Measurements from ENCODE around the gene FDXR.
"Not testable (repeated sequence)": the region's sequence is repeated elsewhere in the genome, so short reads cannot be mapped to it uniquely, and the experiment has no call there.

Gene FDXR, protein sequence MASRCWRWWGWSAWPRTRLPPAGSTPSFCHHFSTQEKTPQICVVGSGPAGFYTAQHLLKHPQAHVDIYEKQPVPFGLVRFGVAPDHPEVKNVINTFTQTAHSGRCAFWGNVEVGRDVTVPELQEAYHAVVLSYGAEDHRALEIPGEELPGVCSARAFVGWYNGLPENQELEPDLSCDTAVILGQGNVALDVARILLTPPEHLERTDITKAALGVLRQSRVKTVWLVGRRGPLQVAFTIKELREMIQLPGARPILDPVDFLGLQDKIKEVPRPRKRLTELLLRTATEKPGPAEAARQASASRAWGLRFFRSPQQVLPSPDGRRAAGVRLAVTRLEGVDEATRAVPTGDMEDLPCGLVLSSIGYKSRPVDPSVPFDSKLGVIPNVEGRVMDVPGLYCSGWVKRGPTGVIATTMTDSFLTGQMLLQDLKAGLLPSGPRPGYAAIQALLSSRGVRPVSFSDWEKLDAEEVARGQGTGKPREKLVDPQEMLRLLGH

DNA sequence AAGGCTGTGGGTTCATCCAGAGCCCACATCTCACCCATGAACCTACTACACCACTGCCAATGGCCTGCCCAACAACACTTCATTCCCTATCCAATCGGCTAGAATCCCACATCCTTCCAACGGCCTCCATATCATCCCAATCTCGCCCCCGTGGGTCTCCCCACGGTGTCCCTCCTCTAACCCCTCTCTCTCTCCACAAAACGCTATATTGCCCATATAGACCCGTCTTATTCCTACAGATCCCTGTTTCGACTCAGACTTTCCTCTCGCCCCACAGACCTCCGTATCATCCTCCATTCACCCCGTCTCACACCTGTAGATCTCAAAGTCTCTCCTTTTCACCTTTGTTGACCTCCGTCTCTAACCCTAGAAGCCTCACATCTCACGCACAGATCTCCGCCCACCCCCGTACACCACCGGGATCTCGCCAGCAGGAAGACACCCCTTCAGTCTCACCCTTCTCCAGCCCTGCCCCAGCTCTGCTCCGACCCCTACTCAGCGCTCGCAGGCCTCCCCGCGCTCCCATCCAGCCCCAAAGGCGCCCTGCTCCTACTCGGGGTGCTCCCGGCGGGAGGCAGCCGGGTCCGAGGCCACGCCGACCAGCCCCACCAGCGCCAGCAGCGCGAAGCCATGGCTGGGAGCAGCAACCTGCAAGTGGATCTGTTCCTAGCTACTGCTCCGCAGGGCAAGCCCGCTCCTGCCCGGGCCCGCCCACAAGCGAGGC, at the start of gene FDXR:
FDXR (minus strand) TSS at position 682 of the 724 bp plus-strand sequence; CDS start at position 632, 50 bp downstream.
- DNase-seq (ENCODE audit: insufficient read length, low spot score) = no peak
- FAIRE-seq = no peak

DNA sequence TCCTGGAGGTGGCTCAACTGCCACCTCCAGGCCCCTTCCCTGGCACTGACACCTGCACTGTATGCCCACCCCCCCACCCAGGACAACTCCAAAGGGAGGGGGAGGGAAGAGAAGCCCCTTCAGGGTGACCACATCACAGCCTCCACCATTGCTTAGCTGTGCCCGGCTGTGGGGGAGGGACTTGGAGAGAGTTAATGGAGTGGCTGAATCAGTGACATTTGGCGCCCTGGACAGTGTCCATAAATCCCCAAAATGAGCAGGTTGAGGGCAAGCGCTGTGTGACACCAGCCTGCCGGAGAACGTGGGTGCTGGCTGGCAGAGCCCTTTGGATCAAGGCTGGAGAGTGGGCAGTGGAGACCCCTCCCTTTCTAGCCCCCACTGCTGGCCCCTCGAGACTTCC, 49.4 kb upstream of the FDXR start:
- no peak for DNase-seq (ENCODE audit: insufficient read length, low spot score)
- no peak for FAIRE-seq

DNA sequence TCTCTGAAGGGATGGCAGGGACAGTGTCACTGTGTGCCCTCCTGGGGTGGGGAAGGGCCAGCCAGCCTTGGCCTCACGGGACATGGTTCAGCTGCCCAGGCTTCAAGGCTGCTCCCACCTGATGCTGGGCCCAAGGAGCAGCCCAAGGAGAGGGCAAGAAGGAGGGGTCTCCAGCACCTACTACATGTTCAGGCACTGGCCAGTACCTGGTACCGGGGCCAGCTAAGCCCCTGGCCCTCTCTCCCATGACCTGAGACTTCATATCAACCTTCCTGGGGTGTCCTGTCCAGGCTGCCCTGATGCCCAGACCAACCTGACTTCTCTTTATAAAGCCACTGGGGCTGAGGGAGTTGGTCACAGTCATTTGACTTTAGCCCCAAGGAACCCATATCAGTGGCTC, 49.0 kb upstream of the FDXR start:
- DNase-seq (ENCODE audit: insufficient read length, low spot score) (no peak), FAIRE-seq (no peak)

DNA sequence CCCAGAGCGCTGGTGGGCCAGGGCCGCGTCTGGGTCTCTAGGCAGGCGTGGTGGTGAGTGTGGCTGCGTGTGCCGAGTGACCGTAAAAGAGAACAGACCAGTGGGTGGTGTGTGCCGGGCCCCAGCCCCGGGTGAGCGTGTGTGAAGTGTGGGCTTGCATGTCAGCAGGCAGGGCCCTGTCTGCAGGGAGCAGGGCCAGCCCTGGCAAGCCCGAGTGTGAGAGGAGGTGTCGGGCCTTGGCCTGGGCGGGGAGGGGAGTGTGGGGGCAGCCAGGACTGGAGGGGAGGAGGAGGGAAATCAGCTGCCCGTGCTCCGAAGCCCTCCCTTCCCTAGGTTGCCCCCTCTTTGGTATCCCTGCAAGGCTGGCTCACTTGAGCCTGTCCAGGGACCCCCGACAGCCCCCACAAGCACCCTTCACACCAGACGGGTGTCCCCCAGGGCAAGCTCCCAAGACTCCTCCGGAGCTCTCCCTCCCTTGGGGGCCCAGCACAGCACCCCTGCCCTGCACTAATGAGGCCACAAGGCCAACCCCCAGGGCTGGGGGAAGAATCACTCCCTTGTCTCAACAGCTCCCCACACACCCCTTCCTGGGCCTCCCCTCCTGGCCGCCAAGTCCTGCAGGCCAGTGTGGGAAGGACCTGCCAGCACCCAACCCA, 48.4 kb upstream of the FDXR start:
- FAIRE-seq (no peak), DNase-seq (ENCODE audit: insufficient read length, low spot score) (no peak)

DNA sequence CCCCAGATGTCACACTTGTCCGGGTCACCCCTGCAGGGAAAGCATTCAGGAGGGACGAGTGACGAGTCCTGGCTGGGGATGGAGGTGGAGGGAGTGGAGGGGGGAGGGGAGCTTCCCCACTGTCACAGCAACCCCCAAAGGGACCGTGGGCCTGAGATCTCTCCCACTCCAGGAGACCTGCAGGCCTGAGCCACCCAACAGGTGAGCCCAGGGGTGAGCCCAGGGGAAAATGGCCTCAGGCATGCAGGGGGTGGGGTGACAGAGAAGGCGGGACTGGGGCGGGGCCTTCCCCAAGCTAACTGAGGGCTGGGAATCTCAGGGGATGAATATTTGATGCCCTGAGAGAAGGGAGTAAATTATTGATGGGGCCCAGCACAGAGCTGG, 47.8 kb upstream of the FDXR start:
- DNase-seq (ENCODE audit: insufficient read length, low spot score) (no peak), FAIRE-seq (no peak)

DNA sequence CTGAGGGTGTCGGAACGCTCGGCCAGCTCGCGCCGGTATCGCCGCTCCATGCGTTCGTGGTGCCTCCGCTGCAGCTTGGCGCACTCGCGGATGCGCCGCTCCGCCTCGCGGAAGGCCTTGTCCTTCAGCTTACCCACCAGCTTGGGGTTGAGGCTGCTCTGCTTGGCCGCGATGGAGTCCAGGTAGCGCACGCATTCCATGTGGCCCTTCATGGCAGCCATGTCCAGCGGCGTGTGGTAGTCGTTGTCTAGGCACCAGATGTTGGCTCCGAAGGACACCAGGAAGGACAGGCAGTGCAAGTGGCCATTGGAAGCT, 47.5 kb upstream of the FDXR start:
- DNase-seq (ENCODE audit: insufficient read length, low spot score) (no peak), FAIRE-seq (no peak)

DNA sequence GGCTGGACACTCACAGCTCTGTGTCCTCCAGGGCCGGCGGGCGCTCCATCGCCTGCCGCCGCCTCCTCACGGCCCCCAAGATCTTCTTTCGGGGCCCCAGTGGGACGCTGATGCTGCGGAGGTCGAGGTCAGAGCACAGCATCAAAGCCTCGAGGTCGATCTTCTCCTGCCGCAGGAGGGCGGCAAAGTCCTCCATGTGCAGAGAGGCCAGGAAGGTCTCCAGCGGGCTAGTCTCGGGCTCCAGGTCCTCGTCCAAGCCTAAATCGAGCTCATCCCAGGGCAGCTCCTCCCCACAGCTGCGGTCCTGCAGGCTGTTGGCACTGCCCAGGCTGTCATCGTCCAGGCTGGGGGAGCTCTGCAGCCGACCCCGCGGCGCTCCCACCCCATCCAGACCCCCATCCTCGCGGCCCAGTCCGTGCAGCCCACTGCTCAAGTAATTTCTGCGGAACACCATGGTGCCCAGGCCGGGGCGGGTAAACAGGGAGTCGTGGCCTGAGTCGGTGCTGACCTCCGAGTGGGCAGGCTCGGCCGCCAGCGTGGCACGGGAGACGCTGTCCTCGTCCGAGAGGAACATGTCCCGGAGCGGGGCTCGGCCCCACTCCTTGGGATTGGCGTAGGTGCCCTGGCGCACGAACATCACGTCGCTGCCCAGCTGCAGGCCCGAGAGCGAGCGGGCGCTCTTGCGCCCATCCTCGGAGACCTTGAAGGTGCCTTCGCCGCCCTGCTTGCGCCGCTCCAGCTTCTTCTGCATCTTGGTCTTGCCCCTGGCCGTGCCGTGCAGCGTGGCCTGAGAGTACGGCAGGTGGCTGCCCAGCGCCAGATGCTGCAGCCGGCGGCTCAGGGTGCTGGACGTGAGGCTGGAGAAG, 46.9 kb upstream of the FDXR start:
- no peak for FAIRE-seq
- no peak for DNase-seq (ENCODE audit: insufficient read length, low spot score)

DNA sequence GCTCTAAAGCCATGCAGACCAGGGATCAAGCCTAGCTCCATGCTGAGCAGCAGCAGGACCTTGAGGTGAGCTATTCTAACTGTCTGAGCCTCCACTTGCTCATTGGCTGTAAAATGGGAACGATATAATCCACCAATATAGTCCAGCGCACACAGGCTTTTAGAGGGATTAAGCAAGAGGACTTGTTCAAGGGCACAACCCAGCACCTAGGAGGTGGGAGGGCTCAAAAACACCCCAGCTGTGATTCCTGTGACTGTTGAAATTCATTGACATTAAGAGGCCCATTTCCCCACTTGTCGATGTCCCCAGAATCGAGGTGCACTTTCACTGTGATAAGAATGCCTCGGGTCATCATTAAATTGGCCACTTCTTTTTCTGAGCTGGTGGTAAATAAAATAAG, 46.1 kb upstream of the FDXR start:
- DNase-seq (ENCODE audit: insufficient read length, low spot score) (no peak), FAIRE-seq (no peak)

DNA sequence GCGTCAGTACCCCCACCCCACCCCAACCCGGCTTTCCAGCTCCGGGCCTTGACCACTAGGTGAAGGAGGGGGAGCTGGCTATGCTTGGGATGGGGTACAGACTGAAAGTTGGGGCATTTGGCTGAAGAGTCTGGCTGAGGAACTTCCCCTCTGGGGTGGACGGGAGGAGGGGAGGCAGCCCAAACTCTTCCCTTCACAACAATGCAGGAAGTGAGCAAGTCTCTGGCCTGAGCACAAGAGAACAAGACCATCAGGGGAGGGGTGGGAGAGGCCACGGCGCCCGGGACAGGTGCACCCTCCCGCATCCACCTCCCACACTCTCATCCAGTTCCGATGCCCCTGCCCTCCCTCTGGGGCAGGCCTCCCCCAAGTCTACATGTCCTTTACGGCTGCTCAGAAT, 44.6 kb upstream of the FDXR start:
- DNase-seq (ENCODE audit: insufficient read length, low spot score) (no peak), FAIRE-seq (no peak)

DNA sequence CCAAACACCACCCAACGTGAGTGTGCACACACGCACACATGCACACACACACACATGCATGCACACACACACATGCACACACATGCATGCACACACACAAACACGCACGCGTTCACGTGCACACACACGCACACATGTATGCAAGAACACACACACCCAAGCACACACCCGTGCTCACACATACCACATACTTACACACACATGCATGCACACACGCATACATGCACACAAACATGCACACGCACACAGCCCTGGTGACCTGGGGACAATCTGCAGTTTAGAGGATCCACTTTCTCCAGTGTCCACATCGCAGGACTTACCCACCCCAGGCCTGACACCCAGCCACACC, 44.0 kb upstream of the FDXR start:
- DNase-seq (ENCODE audit: insufficient read length, low spot score) = no peak
- no peak for FAIRE-seq

DNA sequence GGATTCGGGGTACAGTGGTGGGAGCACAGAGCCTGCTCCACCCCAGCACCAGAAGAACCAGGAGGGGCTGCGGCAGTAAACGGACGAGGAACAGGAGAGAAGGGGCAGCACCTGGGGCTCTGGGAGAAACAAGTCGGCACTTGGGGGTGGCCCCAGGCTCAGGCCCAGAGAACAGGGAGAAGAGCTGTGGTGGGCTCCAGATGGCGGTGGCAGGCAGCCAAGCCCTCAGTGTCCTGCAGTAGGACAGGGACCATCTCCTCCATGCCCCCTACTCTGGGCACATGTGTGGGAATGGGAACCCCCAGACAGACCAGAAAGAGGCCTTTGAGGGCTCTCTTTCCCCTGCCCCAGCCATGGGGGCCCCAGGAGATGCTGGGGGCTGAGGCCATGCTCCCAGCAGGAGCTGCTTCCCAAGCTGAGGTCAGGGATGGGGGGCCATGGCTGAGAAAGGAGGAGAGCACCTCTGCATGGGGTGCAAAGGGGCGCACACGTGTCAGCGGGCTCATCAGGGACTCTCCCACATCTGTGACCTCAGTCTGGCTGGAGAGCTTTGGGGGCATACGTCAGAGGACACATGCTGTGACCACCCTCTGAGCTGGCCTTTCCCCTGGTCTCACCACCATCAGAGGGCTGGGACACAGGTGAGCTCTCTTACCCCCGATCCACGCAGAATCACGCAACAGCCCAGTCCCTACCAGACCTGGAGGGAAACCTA, 43.5 kb upstream of the FDXR start:
- no peak for DNase-seq (ENCODE audit: insufficient read length, low spot score)
- no peak for FAIRE-seq

DNA sequence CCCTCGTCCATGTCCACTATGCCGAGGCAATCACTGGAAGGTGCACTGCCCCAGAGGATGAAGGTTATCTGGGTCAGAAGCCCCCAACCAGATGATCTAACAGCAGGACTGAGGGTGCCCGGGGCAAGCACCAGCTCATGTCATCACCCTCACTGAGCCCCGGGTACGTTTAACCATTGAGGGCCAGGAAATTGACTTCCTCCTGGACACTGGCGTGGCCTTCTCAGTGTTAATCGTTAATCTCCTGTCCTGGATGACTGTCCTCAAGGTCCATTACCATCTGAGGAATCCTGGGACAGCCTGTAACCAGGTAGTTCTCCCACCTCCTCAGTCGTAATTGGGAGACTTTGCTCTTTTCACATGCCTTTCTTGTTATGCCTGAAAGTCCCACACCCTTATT, 38.6 kb upstream of the FDXR start:
- DNase-seq (ENCODE audit: insufficient read length, low spot score); FAIRE-seq: not testable (repeated sequence)

DNA sequence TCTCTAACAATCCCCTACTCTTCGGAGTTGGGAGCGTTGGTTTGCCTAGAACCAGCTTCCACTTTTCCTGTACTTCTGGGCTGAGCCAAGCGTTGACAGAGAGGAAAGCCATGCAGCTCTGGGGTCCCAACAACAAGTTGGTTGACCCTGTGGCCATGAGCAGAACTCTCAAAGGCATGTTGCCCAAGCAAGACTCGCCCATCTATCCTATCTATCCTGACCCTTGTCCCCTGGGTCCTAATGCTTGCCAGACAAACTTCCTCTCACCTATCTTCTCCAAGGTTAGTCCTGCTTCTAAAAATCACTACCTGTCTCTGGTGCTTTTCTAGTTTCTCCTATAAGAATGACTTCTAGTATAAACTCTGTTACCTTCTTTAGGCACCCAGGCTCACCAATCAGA, 36.3 kb upstream of the FDXR start:
- not testable (repeated sequence) for FAIRE-seq; DNase-seq (ENCODE audit: insufficient read length, low spot score)

DNA sequence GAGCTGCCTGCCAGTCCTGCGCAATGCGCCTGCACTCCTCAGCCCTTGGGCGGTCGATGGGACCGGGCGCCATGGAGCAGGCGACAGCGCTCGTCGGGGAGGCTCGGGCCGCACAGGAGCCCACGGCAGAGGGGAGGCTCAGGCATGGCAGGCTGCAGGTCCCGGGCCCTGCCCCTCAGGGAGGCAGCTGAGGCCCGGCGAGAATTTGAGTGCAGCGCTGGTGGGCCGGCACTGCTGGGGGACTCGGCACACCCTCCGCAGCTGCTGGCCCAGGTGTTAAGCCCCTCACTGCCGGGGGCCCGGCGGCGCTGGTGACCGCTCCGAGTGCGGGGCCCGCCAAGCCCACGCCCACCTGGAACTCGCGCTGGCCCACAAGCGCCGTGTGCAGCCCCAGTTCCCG, 34.2 kb upstream of the FDXR start:
- FAIRE-seq (no peak), DNase-seq (ENCODE audit: insufficient read length, low spot score) (no peak)

DNA sequence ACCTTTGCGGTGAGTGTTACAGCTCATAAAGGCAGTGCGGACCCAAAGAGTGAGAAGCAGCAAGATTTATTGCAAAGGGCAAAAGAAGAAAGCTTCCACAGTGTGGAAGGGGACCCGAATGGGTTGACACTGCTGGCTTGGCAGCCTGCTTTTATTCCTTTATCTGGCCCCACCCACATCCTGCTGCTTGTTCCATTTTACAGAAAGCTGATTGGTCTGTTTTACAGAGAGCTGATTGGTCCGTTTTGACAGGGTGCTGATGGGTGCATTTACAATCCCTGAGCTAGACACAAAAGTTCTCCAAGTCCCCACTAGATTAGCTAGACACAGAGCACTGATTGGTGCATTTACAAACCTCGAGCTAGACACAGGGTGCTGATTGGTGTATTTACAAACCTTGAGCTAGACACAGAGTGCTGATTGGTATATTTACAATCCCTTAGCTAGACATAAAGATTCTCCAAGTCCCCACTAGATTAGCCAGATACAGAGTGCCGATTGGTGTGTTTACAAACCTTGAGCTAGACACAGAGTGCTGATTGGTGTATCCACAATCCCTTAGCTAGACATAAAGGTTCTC, 33.5 kb upstream of the FDXR start:
- FAIRE-seq; DNase-seq (ENCODE audit: insufficient read length, low spot score): not testable (repeated sequence)

DNA sequence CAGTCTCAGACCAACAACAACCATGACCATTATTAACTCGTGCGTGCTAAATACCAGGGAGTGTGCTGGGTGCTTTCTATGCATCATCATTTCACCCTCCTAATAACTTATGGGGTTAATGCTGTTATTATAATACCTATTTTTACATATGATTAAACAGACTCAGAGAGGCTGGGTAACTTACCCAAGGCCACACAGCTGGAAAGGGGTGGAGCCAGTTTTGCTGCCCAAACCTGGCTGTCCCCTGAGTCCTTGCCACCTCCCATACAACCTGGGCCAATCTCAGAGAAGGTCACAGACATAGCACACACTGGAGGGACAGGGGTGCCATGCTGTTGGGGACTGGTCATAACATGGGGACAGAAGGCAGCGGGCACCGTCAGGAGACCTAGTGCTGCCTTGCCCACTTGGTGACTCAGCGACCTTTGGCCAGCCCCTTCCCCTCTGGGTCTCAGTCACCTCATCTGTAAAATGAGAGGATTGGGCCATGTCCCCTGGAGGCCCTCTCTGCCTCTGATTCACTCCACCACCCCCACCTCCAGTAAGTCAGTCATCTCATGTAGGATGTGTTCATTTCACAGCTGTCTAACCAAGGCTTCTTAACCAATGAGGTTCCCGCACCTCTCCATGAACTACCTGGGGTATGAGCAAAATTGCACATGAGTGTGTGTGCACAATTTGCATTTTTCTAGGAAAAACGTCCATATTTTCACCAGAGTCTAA, 32.1 kb upstream of the FDXR start:
- DNase-seq (ENCODE audit: insufficient read length, low spot score) (no peak), FAIRE-seq (no peak)

DNA sequence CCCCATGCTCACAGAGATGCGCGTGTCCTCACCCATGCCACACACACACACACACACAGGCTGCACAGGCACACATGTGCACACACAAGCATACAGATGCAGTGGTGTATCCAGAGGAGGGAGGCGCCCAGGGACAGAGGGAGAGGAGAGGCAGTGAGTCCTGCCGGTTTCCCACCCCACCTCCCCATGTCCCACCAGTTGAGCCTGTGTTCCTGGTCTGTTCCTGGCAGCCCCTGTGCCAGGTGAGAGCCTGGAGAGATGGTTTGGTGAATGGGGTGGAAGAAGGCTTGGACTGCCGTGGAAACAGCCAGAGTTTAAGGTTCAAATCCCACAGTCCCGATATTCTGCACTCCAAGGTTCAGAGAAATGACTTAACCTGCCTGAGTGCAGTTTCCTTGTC, 30.9 kb upstream of the FDXR start:
- FAIRE-seq (no peak), DNase-seq (ENCODE audit: insufficient read length, low spot score) (no peak)

DNA sequence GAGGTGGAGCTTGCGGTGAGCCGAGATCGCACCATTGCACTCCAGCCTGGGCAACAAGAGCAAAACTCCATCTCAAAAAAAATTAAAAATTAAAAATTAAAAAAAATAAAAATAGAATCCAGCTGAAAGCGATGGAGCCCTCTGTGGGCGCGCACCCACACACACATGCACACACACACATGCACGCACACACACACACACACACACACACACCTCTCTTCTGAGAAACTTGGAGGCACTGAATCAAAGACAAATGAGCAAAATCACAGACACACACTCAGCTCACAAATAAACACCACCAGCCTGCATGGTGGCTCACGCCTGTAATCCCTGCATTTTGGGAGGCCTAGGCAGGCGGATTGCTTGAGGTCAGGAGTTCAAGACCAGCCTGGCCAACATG, 30.2 kb upstream of the FDXR start:
- FAIRE-seq = no peak
- DNase-seq (ENCODE audit: insufficient read length, low spot score) = no peak

Measured in GM19239 (cell line).